Body of pancreas (tissue), 4 donors: ENCODE measurements around the gene KRT6A.

Experiments used
- POLR2A ChIP-seq, 3 donors: fragments of 450-650 bp; IDR thresholded peaks; one replicate each; pipeline ENCODE4 v1.6.1; 2016; ENCODE audit warnings: antibody characterized with exemption in 3 of 3, mild to moderate bottlenecking in 2 of 3
- TF ChIP-seq, protein P1 (sequence below), 7 experiments: fragments of 450-650 bp in 4 of 7; fragments of 200-600 bp in 3 of 7; sonication (generic) in 3 of 7; IDR thresholded peaks; one replicate each; pipeline ENCODE4 v1.5.1; 2016 to 2019; ENCODE audit warnings: antibody characterized with exemption in 7 of 7

DNA sequence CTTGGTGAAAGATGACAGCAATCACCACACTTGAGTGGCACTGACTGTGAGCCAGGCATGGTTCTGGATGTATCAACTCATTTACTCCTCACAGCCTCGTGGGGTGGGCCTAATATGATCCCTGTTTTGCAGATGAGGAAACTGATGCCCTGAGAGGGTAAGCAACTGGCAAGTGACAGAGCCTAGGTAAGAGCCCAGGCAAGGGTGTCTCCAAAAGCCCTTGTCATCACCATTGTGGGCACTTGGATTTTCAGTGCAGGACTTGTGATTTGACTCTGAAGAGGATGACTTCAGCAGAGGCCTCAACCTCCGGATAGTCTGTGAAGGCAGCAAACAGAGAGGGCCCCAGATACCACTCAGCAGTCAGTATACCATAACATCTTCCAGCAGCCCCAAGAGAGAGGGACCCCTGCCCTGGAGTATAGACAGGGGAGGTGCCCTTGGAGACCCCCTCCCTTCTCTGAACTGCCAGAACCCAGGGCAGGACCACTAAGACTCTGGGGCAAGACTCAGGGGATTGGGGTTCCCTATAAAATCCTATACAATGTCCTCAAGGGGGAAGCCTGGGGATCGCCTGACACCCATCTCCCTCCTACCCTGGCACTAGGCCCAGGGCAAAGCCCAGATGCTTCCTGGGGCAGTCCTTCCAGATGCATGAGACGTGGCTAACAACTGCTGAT is 34.2 kb upstream of the KRT6A start:
- TF ChIP-seq, protein P1, sequence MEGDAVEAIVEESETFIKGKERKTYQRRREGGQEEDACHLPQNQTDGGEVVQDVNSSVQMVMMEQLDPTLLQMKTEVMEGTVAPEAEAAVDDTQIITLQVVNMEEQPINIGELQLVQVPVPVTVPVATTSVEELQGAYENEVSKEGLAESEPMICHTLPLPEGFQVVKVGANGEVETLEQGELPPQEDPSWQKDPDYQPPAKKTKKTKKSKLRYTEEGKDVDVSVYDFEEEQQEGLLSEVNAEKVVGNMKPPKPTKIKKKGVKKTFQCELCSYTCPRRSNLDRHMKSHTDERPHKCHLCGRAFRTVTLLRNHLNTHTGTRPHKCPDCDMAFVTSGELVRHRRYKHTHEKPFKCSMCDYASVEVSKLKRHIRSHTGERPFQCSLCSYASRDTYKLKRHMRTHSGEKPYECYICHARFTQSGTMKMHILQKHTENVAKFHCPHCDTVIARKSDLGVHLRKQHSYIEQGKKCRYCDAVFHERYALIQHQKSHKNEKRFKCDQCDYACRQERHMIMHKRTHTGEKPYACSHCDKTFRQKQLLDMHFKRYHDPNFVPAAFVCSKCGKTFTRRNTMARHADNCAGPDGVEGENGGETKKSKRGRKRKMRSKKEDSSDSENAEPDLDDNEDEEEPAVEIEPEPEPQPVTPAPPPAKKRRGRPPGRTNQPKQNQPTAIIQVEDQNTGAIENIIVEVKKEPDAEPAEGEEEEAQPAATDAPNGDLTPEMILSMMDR (IDR thresholded peaks at IDR 0.05), result no peak
- no peak for TF ChIP-seq POLR2A (IDR thresholded peaks at IDR 0.05)
